Measurements from ENCODE around the gene PXMP4. TPM values are rescaled to one million over a fixed set of nuclear protein-coding genes. Genes with fewer than 3 reads are reported as not detected.

PXMP4 gene
- total RNA-seq, 2 experiments from 2014 or later = 6.9 to 7.3 TPM

DNA sequence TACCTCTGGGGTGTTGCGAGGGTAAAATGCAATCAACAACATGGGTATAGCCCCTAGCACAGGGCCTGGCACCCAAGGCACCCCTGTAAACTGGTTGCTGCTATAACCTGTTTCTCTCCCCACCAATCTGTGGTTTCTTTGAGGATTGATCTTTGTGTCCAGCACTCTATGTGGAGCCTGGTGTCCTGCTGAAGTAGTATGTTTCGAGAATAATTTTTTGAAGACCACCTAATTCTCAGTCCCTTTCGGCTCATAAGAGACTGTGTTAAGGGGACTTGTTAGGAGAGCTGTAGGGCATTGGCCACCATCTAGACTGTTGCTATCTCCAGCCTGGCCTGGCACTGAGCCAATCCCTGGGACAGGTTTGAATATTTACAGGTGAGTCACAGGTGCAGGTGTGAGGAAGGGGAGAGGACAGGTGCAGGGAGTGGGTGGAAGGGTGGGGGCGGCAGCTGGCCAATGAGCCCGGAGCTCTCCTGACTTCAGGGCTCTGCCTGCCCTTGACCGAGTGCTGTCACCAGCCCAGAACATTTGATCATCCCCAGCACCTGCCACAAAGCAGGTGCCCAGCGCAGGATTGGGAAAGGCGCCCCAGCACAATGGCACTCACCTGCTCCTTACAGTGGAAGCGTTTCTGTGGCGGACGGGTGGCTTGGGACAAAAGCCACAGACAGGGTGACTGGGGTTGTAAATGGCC, 66.1 kb downstream of the PXMP4 start:
- H3K27me3 Mint-ChIP-seq = no peaks in the 10 kb centered on the region
- no peak overlapping the region for H3K4me3 Mint-ChIP-seq
- no peak for DNase-seq
- H3K36me3 Mint-ChIP-seq = no peaks in the 10 kb centered on the region
- no peaks in the 10 kb centered on the region for H3K9me3 Mint-ChIP-seq
- peaks cover 14% of the 10 kb centered on the region for H3K4me1 Mint-ChIP-seq
- H3K27ac Mint-ChIP-seq = no peak overlapping the region

DNA sequence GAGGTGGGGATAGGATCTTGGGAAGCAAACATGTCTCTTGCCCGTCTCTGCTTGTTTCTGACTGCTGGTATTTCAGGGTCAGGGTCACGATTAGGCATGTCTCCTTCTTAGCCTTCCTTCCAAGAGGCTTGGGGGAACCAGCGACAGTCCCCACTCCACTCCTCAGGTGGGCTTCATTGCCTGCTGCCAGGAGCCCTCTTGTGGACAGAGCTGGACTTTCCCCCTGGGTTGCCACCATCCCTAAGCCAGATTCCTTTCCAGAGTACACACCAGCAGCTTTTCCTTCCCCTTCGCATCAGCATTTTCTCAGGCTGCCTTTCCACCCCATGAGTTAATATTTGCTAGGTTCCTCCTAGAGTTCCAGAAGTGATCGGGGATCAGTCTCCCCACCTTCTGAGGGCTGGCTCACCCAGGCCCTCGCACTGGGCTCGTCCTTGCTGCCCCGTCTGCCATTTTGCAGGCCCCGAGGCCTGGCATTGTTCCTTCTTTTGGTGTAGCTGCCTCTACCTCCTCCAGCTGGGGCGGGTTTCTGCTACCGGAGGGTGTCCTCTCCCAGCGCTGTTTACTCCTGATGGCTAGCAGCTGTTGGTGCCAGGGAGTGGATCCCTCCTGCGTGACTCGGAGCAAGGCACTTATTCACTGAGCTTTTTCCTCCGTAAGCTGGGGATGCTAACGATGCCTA, 66.8 kb downstream of the PXMP4 start:
- H3K27ac Mint-ChIP-seq = no peak overlapping the region
- no peaks in the 10 kb centered on the region for H3K9me3 Mint-ChIP-seq
- no peak overlapping the region for H3K4me3 Mint-ChIP-seq
- DNase-seq = peak; percentile 57
- no peaks in the 10 kb centered on the region for H3K27me3 Mint-ChIP-seq
- no peaks in the 10 kb centered on the region for H3K36me3 Mint-ChIP-seq
- H3K4me1 Mint-ChIP-seq = peaks cover 16% of the 10 kb centered on the region

Other genes starting within 250 kb of the PXMP4 start
- gene CBFA2T2, start 230.2 kb downstream of the PXMP4 start, total RNA-seq = 1 to 10 TPM; 6.4 to 6.7 TPM
- under 1 TPM; 0.10 to 0.21 TPM for gene C20orf144, start 58.0 kb downstream of the PXMP4 start, total RNA-seq
- gene ACTL10, start 53.4 kb downstream of the PXMP4 start, total RNA-seq = 1 to 10 TPM; 4.1 TPM
- gene NECAB3, start 45.9 kb downstream of the PXMP4 start, total RNA-seq = 10 to 100 TPM; 10.7 to 12.0 TPM
- gene E2F1, start 33.9 kb downstream of the PXMP4 start, total RNA-seq = 10 to 100 TPM; 76.1 to 79.6 TPM
- gene ZNF341, start 11.7 kb upstream of the PXMP4 start, total RNA-seq = 1 to 10 TPM; 3.7 TPM
- 10 to 100 TPM; 90.6 to 95.5 TPM for gene CHMP4B, start 91.0 kb upstream of the PXMP4 start, total RNA-seq